Measurements from ENCODE around the gene SHB.

The SHB gene

GRCh38 chr9:37923796-37924427, 145.1 kb downstream of the SHB start:
- H3K27me3 ChIP-seq (ENCODE audit: control insufficient read depth, insufficient read depth, low read length): no peaks in the 10 kb centered on the region
- no peaks in the 10 kb centered on the region for H3K9me3 ChIP-seq (ENCODE audit: control insufficient read depth, insufficient read depth, low read depth, low read length)
- no peak overlapping the region for H3K4me3 ChIP-seq (ENCODE audit: low read depth, low read length)
- no peak overlapping the region for H3K27ac ChIP-seq (ENCODE audit: low read depth, low read length)
- H3K36me3 ChIP-seq (ENCODE audit: control insufficient read depth, insufficient read depth, low read length): no peaks in the 10 kb centered on the region
- no peak overlapping the region for H3K9ac ChIP-seq (ENCODE audit: low read length)
- peaks cover 82% of the 10 kb centered on the region for H3K4me1 ChIP-seq (ENCODE audit: control insufficient read depth, insufficient read depth, low read length)

- Histone ChIP-seq H3K36me3 (ENCODE audit: control insufficient read depth, insufficient read depth, low read length) (peaks cover 2% of the 10 kb centered on the region; the same call in 1 of the 2 replicates), H3K9ac (ENCODE audit: low read length) (peak overlapping the region; percentile 19), H3K4me3 (ENCODE audit: low read depth, low read length) (no peak overlapping the region), H3K4me1 (ENCODE audit: control insufficient read depth, insufficient read depth, low read length) (peaks cover 81% of the 10 kb centered on the region), H3K9me3 (ENCODE audit: control insufficient read depth, insufficient read depth, low read depth, low read length) (no peaks in the 10 kb centered on the region), H3K27me3 (ENCODE audit: control insufficient read depth, insufficient read depth, low read length) (no peaks in the 10 kb centered on the region), H3K27ac (ENCODE audit: low read depth, low read length) (no peak overlapping the region)
Measured at GRCh38 chr9:37923118-37923795, 145.8 kb downstream of the SHB start.

- Histone ChIP-seq H3K27ac (ENCODE audit: low read depth, low read length) (0 out of 2 replicates have a peak overlapping the region, but pooled peaks have one; percentile 19), H3K9me3 (ENCODE audit: control insufficient read depth, insufficient read depth, low read depth, low read length) (no peaks in the 10 kb centered on the region), H3K4me3 (ENCODE audit: low read depth, low read length) (no peak overlapping the region), H3K9ac (ENCODE audit: low read length) (peak overlapping the region; percentile 19), H3K4me1 (ENCODE audit: control insufficient read depth, insufficient read depth, low read length) (peaks cover 74% of the 10 kb centered on the region), H3K36me3 (ENCODE audit: control insufficient read depth, insufficient read depth, low read length) (peaks cover 9% of the 10 kb centered on the region; the same call in 1 of the 2 replicates), H3K27me3 (ENCODE audit: control insufficient read depth, insufficient read depth, low read length) (no peaks in the 10 kb centered on the region)
Measured at GRCh38 chr9:37922363-37923117, 146.5 kb downstream of the SHB start.

- Histone ChIP-seq H3K27ac (ENCODE audit: low read depth, low read length) (0 out of 2 replicates have a peak overlapping the region, but pooled peaks have one; percentile 19), H3K9me3 (ENCODE audit: control insufficient read depth, insufficient read depth, low read depth, low read length) (no peaks in the 10 kb centered on the region), H3K9ac (ENCODE audit: low read length) (no peak overlapping the region)
Measured at GRCh38 chr9:37921546-37922300, 147.3 kb downstream of the SHB start.

GRCh38 chr9:37921168-37921510, 147.9 kb downstream of the SHB start:
- H3K36me3 ChIP-seq (ENCODE audit: control insufficient read depth, insufficient read depth, low read length): peaks cover 10% of the 10 kb centered on the region; the same call in 1 of the 2 replicates
- no peak overlapping the region for H3K9ac ChIP-seq (ENCODE audit: low read length)
- H3K9me3 ChIP-seq (ENCODE audit: control insufficient read depth, insufficient read depth, low read depth, low read length): no peaks in the 10 kb centered on the region
- no peaks in the 10 kb centered on the region for H3K27me3 ChIP-seq (ENCODE audit: control insufficient read depth, insufficient read depth, low read length)
- no peak overlapping the region for H3K27ac ChIP-seq (ENCODE audit: low read depth, low read length)
- no peak overlapping the region for H3K4me3 ChIP-seq (ENCODE audit: low read depth, low read length)
- H3K4me1 ChIP-seq (ENCODE audit: control insufficient read depth, insufficient read depth, low read length): peaks cover 66% of the 10 kb centered on the region

More at GRCh38 chr9:37921546-37922300, 147.3 kb downstream of the SHB start:
- Histone ChIP-seq H3K4me3 (ENCODE audit: low read depth, low read length) (no peak overlapping the region), H3K27me3 (ENCODE audit: control insufficient read depth, insufficient read depth, low read length) (no peaks in the 10 kb centered on the region), H3K36me3 (ENCODE audit: control insufficient read depth, insufficient read depth, low read length) (peaks cover 10% of the 10 kb centered on the region; the same call in 1 of the 2 replicates), H3K4me1 (ENCODE audit: control insufficient read depth, insufficient read depth, low read length) (peaks cover 72% of the 10 kb centered on the region)

GRCh38 chr9:37920471-37921167, 148.4 kb downstream of the SHB start:
- Histone ChIP-seq H3K4me3 (ENCODE audit: low read depth, low read length) (no peak overlapping the region), H3K36me3 (ENCODE audit: control insufficient read depth, insufficient read depth, low read length) (peaks cover 10% of the 10 kb centered on the region; the same call in 1 of the 2 replicates), H3K4me1 (ENCODE audit: control insufficient read depth, insufficient read depth, low read length) (peaks cover 61% of the 10 kb centered on the region), H3K9ac (ENCODE audit: low read length) (no peak overlapping the region), H3K9me3 (ENCODE audit: control insufficient read depth, insufficient read depth, low read depth, low read length) (no peaks in the 10 kb centered on the region), H3K27ac (ENCODE audit: low read depth, low read length) (no peak overlapping the region), H3K27me3 (ENCODE audit: control insufficient read depth, insufficient read depth, low read length) (no peaks in the 10 kb centered on the region)

GRCh38 chr9:37919956-37920335, 149.1 kb downstream of the SHB start:
- H3K9me3 ChIP-seq (ENCODE audit: control insufficient read depth, insufficient read depth, low read depth, low read length): no peaks in the 10 kb centered on the region
- H3K4me1 ChIP-seq (ENCODE audit: control insufficient read depth, insufficient read depth, low read length): peaks cover 57% of the 10 kb centered on the region
- H3K9ac ChIP-seq (ENCODE audit: low read length): peak overlapping the region; percentile 34
- H3K36me3 ChIP-seq (ENCODE audit: control insufficient read depth, insufficient read depth, low read length): peaks cover 10% of the 10 kb centered on the region; the same call in 1 of the 2 replicates
- H3K27ac ChIP-seq (ENCODE audit: low read depth, low read length): peak overlapping the region; percentile 56; the same call in 1 of the 2 replicates
- no peak overlapping the region for H3K4me3 ChIP-seq (ENCODE audit: low read depth, low read length)
- H3K27me3 ChIP-seq (ENCODE audit: control insufficient read depth, insufficient read depth, low read length): no peaks in the 10 kb centered on the region

- Histone ChIP-seq H3K9ac (ENCODE audit: low read length) (peak overlapping the region; percentile 34), H3K27ac (ENCODE audit: low read depth, low read length) (peak overlapping the region; percentile 56; the same call in 1 of the 2 replicates)
Measured at GRCh38 chr9:37919246-37919955, 149.6 kb downstream of the SHB start.

GRCh38 chr9:37918665-37919170, 150.3 kb downstream of the SHB start:
- Histone ChIP-seq H3K27ac (ENCODE audit: low read depth, low read length) (no peak overlapping the region), H3K4me3 (ENCODE audit: low read depth, low read length) (no peak overlapping the region), H3K36me3 (ENCODE audit: control insufficient read depth, insufficient read depth, low read length) (peaks cover 10% of the 10 kb centered on the region; the same call in 1 of the 2 replicates), H3K9ac (ENCODE audit: low read length) (no peak overlapping the region), H3K4me1 (ENCODE audit: control insufficient read depth, insufficient read depth, low read length) (peaks cover 62% of the 10 kb centered on the region), H3K9me3 (ENCODE audit: control insufficient read depth, insufficient read depth, low read depth, low read length) (no peaks in the 10 kb centered on the region), H3K27me3 (ENCODE audit: control insufficient read depth, insufficient read depth, low read length) (no peaks in the 10 kb centered on the region)

More at GRCh38 chr9:37919246-37919955, 149.6 kb downstream of the SHB start:
- H3K4me3 ChIP-seq (ENCODE audit: low read depth, low read length): no peak overlapping the region
- peaks cover 10% of the 10 kb centered on the region; the same call in 1 of the 2 replicates for H3K36me3 ChIP-seq (ENCODE audit: control insufficient read depth, insufficient read depth, low read length)
- no peaks in the 10 kb centered on the region for H3K9me3 ChIP-seq (ENCODE audit: control insufficient read depth, insufficient read depth, low read depth, low read length)
- no peaks in the 10 kb centered on the region for H3K27me3 ChIP-seq (ENCODE audit: control insufficient read depth, insufficient read depth, low read length)
- H3K4me1 ChIP-seq (ENCODE audit: control insufficient read depth, insufficient read depth, low read length): peaks cover 57% of the 10 kb centered on the region
